ENCODE results near the gene CNST. TPM values are rescaled to one million over a fixed set of nuclear protein-coding genes. Genes with fewer than 3 reads are reported as not detected.
"Not testable (repeated sequence)": the region's sequence is repeated elsewhere in the genome, so short reads cannot be mapped to it uniquely, and the experiment has no call there.

Gene CNST
- total RNA-seq, 1 donor from 2014 or later: 27.5 TPM

GRCh38 chr1:246678816-246679793, 112.8 kb downstream of the CNST start:
- peak; percentile 20 for DNase-seq

- DNase-seq: no peak
Observed at GRCh38 chr1:246679794-246680177, 113.5 kb downstream of the CNST start.

DNA sequence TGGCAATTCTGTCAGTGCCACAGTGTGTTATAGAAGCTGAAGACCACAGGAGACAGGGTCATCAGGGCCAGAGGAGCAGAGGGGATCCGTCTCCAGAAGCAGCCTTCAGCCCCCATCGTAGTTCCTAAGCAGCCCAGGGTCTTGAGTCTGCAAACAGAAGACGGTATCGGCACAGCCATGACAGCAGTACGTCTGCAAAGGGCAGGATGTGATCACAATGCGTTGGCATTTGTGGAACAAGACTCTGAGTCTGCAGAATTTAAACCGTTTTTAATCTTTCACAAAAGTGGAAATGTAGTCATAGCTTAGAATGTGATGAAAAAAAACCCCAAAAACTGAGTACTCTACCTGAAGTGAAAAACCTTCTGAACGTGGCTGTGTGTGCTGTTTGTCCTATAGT, 113.9 kb downstream of the CNST start:
- DNase-seq: peak; percentile 16

GRCh38 chr1:246680696-246681130, 114.5 kb downstream of the CNST start:
- peak; percentile 82 for DNase-seq

- DNase-seq: peak; percentile 74
Observed at GRCh38 chr1:246681900-246682895, 115.9 kb downstream of the CNST start.

GRCh38 chr1:246683521-246683920, 117.3 kb downstream of the CNST start:
- DNase-seq: no peak

DNA sequence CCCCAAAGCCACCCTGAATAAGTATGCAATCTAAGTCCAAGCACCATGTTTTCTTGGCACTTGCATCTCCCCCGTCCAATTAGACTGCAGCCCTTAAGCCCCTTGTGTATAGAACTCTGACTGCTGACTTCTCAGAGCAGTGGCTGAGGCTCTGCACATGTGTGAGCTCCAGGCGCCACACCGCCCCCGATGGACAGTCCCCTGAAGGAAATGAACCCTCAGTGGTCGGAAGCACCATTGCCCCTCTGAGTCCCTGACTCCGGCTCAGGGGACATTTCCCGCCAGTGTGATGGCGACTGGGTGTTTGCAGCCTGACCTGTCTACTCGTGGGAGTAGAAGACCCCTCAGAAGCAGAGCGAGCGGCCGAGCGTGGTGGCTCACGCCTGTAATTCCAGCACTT, 120.7 kb downstream of the CNST start:
- no peak for DNase-seq

GRCh38 chr1:246689409-246690008, 123.3 kb downstream of the CNST start:
- DNase-seq: peak; percentile 83

DNA sequence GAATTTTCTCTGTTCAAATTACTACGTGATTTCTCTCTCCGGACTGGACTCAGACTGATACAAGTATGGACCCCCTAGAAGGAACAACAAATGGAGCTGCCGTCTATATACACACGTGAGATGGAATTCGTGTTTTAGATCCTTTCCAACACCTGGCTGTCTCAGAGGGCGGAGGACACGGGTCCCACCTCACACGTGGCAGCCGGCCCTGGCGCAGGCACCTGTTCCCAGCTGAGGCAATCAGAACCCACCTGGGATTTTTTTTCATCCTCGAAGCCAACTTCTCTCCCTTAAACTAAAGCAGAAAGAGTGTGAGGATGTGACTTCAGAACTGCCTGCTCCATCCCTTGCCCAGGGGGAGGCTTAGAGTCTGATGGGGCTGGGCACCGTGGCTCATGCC, 123.8 kb downstream of the CNST start:
- no peak for DNase-seq

DNA sequence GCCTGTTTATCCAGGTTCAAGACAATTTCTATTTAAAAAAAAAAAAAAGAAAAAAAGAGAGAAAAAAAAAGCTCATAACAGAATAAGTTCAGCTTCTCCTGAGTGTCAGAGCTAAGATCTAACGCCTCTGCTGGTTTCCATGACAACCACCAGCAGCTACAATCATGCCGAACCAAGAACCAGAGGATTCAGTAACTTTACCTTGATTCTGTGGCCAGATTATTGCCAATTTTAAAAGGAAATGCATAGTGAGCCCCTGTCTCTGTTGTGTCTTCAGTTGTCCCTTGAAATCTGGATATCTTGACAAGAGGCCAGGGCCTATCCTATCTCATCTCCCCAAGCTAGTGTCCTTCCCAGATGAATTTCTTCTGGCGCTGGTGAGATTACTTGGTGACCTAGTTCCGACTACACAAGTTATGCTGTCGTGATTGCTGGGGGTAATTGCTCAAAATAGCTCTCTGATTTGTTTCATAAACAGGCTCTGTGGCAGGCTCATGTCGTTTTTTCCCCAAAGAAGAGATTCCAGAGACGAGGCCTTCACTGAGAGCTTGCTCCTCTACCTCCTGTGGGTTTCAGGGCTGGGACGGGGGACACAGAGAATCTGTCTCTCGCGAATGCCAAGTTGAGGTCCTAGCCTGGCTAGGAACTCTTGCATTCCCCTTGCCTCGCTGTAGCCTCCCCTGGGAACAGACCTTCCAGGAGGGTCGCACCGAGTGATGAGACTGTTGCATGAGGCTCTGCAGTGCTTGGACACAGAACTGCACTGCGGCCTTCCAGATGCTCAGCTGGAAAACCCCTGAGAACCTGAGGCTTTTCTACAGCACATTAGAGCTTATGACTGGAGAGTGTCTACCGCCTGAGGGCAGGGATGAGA, 125.6 kb downstream of the CNST start:
- no peak for DNase-seq

GRCh38 chr1:246694213-246694895, 128.1 kb downstream of the CNST start:
- not testable (repeated sequence) for DNase-seq

DNA sequence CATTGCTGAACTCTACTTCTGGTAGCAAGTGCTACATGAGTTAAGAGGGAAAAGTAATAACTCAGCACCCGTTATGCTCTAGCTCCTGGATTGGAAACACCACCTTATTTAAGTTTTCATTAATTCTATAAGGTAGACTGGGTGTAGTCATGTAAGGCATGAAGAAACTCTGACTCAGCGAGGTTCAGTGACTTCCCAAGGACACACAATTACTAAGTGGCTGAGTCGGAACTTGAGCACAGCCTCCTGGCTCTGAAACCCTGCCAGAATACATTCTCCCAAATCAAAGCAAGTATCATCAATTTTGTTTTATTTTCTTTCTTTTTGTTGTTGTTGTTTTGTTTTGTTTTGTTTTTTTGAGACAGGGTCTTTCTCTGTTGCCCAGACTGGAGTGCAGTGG, 128.9 kb downstream of the CNST start:
- no peak for DNase-seq

DNA sequence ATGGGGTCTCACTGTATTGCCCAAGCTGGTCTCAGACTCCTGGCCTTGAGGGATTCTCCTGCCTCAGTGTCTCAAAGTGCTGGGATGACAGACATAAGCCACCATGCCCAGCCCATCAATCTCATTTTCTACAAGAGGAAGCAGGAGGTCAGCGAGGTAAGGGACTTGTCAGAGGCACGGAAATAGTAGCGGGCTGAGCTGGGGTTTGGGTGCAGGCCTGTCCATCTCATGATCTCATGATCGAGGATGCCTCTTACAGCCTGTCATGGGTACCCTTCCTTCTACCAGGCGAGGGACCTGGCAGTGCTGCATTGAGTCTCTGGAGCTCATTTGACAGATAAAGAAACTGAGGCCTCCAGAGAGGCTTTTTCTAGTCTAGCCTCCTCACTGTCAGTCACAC, 129.4 kb downstream of the CNST start:
- no peak for DNase-seq

GRCh38 chr1:246698466-246699094, 132.3 kb downstream of the CNST start:
- DNase-seq: peak; percentile 46

DNA sequence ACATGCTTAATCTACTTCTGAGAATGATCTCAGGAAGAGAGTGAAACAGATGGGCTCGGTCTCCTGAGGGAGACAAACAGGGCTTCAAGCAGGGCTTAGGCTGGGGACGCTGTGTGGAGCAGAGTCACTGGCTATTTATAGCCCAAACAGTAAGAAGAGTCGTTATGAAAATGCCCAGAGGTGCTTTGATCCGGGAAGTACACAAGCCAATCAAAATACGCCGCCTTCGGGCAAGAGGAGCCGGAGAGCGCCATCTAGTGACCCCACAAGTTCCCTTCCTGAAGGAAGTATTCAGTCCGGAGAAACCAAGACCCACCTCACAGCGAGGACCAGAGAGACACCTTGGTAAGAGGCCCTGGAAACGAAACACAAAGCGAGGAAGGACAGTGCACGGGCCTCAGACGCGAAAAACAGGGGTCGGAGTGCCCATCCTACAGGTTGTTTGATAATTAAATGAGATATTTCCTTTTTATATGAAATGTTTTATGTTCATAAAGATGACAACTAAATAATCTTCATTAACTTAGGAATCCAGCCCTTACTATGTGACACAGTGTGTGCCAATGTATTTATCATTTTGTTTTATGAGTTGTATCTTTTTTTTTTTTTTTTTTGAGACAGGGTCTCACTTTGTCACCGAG, 133.0 kb downstream of the CNST start:
- peak; percentile 95 for DNase-seq

GRCh38 chr1:246703581-246703980, 137.3 kb downstream of the CNST start:
- DNase-seq: no peak

- DNase-seq: no peak
Observed at GRCh38 chr1:246705368-246705767, 139.1 kb downstream of the CNST start.

DNA sequence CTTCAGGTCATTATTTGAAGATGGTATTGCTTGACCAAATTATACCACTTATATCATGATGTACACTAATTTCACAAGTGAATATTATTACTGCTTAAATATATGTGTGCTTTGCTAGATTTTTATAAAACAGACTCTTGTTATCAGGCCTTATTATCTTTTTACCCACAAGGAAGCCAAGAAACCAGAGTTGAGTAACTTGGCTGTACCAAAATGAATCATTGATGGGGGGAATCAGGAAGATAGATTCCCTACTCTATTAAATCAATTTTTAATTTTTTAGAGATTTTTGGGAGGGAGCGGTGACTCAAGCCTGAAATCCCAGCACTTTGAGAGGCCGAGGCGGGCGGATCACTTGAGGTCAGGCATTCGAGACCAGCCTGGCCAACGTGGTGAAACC, 141.9 kb downstream of the CNST start:
- DNase-seq: no peak

DNA sequence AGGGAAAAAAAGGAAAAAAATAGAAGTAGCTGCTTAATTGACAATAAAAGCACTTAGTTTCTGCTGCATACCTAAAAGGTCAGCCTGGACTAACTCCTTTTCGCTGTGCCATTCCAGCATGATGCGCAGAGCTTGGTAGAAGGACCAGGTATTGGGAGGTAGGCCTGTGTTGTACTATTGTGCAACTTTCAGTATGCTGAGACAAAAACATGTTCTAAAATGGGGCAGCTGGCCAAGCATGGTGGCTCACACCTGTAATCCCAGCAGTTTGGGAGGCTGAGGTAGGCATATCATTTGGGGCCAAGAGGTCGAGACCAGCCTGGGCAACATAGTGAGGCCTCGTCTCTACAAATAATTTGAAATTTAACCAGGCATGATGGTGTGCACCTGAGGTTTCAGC, 142.9 kb downstream of the CNST start:
- no peak for DNase-seq

- DNase-seq: no peak
Observed at GRCh38 chr1:246709835-246710234, 143.6 kb downstream of the CNST start.

Measured in tongue (tissue), 2 donors.